ENCODE results near the gene CORO7.
A peak's percentile ranks its signal among the peaks of the same experiment; 100 is the strongest.
"Not testable (repeated sequence)": the region's sequence is repeated elsewhere in the genome, so short reads cannot be mapped to it uniquely, and the experiment has no call there.

Gene CORO7

DNA sequence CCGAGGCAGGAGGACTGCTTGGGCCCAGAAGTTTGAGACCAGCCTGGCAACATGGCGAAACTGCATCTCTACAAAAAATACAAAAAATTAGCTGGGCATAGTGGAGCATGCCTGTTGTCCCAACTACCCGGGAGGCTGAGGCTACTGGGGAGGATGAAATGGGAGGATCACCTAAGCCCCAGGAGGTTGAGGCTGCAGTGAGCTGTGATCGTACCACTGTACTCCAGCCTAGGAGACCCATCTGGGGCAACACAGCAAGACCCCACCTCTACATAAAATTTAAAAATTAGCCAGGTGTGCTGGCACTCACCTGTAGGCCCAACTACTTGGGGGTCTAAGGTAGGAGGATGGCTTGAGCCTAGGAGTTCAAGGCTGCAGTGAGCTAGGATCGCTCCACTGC is 67.1 kb downstream of the CORO7 start:
- no peak for DNase-seq

DNA sequence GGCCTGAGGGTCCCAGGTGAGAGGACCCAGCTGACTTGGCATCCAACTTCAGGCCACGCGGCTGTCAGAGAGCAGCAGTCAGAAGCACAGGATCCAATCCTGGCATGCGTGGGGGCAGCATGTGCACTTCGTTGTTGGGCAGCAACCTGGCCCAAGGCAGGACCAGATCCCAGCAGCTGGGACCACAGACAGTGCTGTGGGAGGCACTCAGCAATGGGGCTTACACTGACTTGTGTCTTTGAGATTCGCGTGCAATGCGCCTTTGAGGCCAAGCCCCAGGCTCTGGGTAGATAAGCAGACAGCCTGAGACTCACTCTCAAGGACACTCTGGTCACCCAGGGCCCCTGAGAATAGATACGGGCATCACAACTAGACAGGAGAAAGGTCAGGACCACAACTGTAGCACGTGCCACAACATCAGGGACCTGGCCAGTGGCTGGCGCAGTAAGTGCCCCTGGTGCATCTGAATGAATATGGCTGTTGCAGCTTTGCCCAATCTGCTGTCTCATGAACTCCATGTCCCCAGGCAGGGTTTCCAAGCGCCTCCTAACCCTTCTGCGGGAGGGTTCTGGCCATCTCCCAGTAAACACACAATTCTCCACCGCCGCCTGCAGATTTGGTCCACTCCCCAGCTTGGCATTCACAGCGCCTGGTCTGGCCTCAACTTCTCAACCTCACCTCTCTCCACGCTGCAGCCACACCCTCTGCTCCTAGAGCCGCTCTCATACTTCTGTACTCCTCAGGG is 68.5 kb downstream of the CORO7 start:
- no peak for DNase-seq

DNA sequence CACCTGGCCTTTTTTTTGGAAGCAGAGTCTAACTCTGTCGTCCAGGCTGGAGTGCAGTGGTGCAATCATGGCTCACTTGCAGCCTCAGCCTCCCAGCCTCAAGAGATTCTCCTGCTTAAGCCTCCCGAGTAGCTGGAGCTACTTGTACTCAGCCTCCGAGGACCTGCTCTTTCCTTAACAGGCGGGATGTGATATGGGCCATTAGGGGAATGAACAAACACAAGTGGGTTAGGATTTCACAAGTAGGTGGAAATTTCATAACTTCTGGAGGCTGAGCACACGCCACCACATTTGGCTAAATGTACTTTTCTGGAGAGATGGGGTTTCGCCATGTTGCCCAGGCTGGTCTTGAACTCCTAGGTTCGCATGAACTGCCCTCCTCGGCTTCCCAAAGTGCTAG is 69.4 kb downstream of the CORO7 start:
- no peak for DNase-seq

DNA sequence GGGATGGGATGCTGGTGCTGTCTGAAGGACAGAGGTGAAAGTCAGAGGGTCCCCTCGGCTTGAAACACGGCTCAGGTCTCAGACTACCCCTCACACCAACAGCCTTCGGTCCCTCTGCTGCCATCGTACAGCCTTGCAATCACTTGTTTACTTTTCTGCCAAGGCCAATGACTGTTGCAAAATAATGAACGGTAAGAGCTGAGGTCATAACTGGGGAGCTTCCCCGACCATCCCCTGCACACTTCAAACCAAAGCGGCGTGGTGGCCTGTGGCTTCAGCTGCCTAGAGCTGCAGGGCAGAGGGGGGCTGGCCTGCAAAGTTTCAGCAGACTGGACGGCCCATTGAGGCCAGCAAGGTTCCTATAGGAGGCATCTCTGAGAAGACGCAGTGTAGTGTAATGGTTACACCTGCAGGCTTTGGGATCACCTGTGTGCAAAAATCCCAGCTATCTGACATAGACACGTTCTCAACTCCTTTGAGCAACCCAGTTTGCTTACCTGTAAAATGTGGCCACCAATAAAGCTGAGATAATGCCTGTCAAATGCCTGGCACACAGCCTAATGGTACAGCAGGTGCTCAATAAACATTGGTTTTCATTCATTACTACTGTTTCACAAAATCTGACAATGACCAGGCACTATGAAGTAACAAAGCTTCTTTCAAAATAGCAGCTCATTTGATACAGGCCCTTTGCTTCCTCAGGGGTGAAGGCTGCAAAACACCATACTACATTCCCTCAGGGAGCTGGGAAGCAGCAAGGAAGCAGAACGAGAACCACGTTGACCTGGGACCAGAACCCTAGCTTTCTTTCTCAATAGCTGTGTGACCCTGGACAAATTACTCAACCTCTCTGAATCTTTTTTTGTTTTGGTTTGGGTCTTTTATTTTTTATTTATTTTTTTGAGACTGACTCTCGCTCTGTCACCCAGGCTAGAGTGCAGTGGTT is 70.3 kb downstream of the CORO7 start:
- DNase-seq = no peak

DNA sequence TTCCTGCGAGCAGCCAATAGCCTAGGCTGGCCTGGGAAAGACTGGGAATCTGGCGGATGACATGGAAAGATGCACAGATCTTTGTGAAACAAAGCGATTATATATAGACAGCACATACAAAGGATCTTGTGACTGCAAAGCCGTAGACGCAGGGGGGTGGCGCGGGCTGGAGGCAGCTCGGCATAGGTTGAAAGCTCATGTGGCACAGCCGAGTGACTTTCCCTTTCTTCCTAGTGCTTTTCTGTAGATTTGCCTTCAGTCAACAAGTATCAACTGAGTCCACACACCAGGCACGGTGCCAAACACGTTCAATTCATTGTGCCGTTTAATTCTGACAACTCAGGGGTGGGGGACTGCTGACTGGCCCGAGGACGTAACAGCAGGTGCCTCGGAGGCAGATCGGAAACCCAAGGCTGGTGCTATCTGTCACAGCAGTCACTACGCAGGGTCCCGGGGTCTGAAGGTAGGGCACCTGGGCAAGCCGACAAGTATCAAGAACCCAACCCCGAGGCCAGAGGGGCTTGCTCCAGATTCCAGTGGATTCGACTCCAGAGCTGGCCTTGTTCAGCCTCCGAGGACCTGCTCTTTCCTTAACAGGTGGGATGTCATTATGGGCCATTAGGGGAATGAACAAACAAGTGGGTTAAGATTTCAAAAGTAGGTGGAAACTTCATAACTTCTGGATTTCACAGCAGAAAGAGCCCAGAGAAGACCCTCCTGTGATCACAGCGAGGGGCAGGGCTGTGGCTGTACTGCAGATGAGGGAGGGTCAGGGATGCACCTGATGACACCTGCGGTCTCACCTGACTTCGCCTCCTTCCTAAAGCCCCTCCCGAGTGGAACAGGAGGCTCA is 71.2 kb downstream of the CORO7 start:
- no peak for DNase-seq

DNA sequence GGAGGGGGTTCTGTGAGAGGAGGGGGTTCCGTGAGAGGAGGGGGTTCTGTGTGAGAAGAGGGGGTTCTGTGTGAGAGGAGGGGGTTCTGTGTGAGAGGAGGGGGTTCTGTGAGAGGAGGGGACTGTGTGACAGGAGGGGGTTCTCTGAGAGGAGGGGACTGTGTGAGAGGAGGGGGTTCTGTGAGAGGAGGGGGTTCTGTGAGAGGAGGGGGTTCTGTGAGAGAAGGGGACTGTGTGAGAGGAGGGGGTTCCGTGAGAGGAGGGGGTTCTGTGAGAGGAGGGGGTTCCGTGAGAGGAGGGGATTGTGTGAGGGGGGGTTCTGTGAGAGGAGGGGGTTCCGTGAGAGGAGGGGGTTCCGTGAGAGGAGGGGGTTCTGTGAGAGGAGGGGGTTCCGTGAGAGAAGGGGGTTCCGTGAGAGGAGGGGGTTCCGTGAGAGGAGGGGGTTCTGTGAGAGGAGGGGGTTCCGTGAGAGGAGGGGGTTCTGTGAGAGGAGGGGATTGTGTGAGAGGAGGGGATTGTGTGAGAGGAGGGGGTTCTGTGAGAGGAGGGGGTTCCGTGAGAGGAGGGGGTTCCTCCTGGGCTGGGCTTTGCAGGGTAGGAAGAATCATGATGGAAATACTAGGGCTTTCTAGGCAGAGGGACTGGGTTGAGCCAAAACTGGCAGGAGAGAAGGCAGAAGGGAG is 72.0 kb downstream of the CORO7 start:
- DNase-seq = not testable (repeated sequence)

DNA sequence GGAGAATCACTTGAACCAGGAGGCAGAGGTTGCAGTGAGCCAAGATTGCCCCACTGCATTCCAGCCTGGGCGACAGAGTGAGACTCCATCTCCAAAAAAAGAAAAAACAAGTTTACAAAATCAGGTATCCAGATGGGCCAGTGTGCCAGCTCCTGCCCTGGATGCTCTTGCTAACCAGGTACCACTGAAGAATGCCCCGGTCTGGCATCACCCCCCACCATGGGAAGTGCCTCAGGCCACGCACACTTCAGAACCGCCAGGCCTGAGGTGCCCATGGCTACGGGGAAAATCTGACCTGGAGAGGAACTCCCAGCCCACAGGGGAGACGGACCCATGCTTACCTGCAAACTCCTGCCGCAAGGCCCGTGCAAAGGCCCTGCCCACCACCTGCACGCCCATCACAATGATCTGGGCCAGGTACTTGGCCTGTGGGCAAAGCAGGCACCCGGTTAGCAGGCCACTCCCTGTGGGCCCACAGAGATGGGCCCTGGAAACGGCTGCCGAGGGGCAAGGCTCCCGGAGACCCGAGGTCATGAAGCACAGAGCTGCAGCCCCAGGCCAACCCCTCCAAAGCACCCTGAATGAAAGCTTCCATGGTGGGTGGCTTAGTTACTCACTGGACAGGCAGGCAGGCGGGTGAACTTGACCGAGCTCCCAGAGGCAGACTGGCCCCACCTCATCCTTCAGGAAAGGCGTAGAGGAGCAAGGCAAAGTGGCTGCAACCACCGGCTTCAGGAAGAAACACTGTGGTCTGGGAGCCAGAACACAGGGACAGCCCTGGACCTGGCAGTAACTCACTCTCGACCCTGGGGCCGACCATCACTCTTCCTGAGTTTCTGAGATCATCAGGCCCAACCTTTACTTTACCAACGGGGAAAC is 73.3 kb downstream of the CORO7 start:
- no peak for DNase-seq

DNA sequence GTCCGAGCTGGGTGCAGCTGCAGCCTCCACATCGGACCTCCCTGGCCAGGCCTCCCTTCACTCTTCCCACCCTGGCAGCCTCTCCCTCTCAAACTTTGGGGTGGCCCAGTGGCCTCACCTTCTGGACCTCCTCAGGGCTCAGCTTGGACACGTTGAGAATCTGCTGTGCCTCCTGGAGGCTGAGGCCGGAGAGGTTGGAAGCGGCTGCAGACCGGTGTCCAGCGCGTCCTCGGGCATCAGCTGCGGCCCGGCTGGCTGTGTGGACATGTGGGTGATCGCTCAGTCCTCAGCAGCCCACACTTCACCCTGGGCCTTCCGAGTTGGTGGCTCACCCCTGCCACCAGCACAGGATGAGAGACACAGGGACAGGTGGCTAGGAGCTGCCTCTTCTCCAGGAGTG is 75.1 kb downstream of the CORO7 start:
- DNase-seq = no peak

DNA sequence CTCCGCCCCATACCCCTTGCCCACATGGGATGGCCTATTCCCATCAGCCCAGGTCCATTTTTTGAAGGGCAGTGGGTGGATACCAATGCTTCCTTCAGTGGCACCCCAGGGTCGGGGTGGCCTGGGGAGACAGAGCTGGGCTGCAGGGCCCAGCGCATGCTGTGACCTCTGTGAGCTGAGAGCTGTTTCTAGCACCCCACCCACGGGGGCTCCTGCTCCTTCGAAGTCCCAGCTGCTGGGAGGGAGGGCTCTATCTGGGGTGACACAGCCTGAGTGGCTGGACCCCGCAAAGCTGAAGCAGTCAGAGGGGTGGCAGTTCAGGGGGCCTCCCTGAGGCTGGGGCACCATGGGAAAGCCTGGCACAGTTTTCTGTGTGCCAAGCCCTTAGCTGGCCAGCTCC is 76.0 kb downstream of the CORO7 start:
- no peak for DNase-seq

DNA sequence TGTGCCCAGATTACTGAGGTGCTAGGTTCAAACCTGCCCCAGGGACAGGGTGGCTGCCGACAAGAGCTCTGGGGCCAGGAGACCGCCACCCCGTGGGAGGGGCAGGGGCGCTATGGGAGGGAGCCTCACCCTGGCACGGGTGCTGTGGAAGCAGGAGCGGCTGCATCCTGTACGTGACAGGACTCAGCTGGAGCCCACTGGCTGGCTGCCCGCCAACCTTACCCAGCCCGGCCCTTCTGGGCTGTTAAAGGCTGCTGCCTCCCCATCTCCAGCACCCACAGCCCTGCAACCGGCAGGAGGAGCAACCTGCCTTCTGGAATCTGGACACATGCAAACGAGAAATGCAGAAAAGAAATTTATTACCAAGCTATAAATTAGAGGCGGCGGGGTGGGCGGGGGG is 76.5 kb downstream of the CORO7 start:
- peak; percentile 64 for DNase-seq

DNA sequence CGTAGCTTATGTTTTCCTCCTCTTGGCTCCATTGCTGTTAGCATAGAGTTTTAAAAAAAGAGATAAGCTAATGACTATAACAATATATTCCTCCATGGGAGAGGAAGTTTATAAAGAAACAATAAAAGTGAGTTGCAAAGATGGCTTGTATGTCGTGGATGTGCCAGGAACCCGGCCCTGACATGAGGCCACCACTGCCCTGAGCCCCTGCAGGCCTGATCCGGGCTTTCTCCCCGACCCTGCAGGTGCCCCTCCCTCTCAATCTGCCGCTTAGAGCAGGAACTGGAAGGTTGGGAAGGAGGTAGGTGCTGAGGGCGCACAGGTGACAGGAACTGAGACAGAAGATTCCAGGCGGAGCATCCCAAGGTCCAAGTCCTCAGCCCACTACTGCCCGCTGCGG is 76.9 kb downstream of the CORO7 start:
- DNase-seq = no peak

DNA sequence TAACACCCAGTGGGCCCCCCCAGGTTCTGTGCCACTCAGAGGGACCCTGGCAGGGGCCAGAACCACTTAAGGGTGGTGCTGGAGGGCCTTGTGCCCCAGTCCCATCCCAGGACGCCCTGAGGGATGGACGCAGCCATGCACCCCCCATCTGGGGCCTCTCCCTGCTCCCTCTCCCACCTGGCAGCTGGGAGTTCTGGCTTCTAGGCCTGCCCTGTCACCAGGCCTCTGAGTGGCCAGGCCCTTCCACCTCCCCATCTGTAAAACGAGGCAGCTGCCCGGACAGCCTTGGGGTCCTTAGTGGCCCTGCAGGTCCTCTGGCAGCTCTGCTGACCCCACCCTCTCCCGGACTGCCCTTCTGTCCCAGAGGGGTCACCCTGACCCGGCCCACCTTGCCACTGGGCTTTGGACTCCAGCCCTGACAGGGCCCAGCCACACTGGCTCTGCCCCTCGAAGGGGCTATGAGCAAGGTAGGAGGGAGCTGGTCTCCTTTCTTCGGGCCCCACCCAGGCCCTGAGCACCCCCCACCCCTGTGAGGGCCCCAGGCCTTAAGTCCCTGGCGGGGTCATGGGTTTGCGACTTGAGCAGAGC is 77.6 kb downstream of the CORO7 start:
- no peak for DNase-seq

DNA sequence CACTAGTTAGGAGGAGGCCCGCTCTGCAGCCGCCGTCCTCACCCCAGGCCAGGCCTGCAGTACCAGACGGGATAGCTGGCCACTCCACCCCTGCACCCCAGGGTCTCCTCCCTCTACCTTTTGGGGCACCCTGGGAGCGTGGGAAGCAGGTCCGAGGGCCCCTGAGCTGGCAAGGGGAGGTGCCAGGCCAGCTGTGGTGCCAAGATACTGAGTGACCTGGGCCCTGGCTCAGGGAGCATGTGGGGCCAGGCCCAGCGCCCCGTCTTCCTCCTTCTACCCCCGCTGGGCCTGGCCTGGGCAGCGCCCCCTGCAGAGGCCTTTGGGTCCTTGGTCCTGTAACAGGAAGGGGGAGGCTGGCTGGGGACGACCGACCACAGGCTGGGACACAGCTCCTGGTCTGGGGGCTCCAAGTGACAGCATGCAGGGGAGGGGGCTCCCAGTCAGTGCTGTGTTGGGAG is 78.2 kb downstream of the CORO7 start:
- DNase-seq = no peak

DNA sequence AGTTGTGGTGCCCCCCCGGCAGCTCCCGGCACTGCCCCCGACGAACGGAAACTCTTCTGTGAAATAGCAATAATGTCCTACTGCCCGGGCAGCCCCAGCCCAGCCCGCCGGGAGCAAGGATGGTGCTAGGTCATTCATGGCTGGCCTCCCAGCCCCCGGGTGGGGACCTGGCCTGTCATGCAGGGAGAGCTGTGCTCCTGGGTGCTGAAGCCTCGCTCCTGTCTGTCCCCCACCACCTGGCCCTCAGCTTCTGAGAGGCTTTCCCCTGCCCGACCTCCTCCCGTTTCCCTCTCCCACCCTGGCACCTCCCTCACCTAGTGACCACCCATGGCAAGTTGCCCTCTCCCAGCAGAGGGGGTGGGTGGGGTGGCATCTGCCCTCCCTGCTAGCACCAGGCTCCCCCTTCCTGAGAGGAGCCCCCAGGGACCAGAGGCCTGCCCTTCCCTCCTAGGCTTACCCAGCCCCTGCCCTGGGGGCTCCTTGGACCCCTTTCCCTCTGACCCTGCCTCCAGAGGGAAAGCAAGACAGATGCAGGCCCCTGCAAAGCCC is 78.8 kb downstream of the CORO7 start:
- DNase-seq = no peak

DNA sequence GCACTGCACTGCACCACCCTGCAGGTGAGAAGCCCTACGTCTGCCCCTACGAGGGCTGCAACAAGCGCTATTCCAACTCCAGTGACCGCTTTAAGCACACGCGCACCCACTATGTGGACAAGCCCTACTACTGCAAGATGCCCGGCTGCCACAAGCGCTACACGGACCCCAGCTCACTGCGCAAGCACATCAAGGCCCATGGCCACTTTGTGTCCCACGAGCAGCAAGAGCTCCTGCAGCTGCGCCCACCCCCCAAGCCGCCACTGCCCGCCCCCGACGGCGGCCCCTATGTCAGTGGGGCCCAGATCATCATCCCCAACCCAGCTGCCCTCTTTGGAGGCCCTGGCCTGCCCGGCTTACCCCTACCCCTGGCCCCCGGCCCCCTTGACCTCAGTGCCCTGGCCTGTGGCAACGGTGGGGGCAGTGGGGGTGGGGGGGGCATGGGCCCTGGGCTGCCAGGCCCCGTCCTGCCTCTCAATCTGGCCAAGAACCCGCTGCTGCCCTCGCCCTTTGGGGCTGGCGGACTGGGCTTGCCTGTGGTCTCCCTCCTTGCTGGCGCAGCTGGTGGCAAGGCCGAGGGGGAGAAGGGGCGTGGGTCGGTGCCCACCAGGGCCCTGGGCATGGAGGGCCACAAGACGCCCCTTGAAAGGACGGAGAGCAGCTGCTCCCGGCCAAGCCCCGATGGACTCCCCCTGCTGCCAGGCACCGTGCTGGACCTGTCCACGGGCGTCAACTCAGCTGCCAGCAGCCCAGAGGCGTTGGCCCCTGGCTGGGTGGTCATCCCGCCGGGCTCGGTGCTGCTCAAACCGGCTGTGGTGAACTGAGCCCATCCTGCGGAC is 79.5 kb downstream of the CORO7 start:
- no peak for DNase-seq

DNA sequence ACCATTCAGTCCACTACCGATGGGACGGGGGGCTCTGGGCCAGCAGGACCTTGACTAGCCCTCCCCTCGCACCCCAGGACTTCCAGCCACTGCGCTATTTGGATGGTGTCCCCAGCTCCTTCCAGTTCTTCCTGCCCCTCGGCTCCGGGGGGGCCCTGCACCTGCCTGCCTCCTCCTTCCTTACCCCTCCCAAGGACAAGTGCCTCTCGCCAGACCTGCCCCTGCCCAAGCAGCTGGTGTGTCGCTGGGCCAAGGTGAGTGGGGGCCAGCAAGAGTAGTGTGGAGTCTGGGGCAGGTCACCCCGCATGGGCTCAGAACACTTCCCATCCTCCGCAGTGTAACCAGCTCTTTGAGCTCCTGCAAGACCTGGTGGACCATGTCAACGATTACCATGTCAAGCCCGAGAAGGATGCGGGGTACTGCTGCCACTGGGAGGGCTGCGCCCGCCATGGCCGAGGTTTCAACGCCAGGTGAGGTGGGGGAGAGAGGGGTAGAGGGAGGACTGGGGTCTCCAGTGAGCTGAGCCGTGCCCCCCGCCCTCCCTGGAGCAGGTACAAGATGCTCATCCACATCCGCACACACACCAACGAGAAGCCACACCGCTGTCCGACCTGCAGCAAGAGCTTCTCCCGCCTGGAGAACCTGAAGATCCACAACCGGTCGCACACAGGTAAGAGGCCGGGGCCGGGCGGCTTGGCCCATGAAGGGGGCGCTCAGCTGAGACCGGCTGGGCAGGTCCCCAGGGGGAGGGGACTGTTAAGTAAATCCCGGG is 81.5 kb downstream of the CORO7 start:
- no peak for DNase-seq

DNA sequence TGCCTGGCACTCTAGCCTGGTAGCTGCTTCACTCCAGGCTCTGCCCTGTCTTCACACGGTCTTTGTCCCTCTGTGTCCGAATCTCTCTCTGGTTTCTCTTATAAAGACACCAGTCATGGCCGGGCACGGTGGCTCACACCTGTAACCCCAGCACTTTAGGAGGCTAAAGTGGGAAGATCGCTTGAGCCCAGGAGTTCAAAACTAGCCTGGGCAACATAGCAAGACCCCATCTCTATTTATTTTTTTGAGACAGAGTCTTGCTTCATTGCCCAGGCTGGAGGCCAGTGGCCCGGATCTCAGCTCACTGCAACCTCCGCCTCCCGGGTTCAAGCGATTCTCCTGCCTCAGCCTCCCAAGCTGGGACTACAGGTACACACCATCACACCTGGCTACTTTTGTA is 82.7 kb downstream of the CORO7 start:
- DNase-seq = not testable (repeated sequence)

DNA sequence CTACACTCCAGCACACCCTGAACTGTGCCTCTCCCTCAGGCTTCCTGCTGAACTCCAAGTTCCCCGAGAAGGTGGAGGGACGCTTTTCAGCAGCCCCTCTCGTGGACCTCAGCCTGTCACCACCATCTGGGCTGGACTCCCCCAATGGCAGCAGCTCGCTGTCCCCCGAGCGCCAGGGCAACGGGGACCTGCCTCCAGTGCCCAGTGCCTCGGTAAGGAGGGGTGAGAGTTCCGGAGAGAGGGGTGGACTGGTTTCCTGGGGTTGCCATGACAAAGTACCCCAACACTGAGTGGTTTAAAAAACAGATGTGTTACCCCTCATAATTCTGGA is 83.1 kb downstream of the CORO7 start:
- DNase-seq = no peak

DNA sequence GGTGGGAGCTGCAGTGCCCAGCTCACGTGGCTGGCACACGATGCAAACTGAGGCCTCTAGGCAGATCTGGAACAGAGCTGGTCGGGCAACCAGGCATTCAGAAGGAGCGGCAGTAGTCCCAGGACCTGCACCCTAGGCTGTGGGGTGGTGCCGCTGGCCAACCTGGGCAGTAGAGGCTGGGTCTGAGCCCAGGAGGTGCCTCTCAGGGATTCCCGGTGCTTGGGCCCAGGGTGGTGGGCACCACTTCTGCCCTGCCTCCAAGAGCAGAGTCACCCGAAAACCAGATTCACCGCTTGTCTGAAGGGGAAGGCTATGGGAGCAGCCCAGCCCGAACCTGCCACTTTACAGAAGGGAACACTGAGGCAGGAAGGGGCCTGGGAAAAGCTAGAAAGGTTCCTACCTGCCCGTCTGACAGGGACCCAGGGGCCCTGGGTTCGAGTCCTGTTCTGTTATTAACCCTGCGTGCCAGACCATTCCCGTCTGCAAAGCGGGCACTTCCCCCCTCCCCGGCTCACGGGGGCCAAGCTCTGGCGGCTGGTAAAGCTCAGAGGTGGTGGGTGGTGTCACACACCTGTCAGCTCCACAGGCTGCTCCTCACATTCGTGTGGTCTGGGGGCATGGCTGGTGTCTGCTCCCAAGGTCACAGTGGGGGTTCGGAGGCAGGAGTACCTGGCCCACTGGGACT is 83.6 kb downstream of the CORO7 start:
- no peak for DNase-seq
